Stimulated activated CD4-positive, alpha-beta T cell treated with anti-CD3 and anti-CD28 coated beads, Interleukin-1b, Interleukin-23, amount 100 ng/mL, for 4 hours (primary cell): Measurements from ENCODE around the gene S100A11.

ENCODE experiments used
- DNase-seq, 2 donors: peaks; one replicate each; pipeline ENCODE4 v3.0.0-alpha.2; 2020; ENCODE audit warnings: low read depth in 2 of 2

The S100A11 gene

GRCh38 chr1:152039461-152039860 is 2.7 kb upstream of the S100A11 start:
- DNase-seq = no peak

- DNase-seq = no peak
Observed at GRCh38 chr1:152038871-152039270, 2.1 kb upstream of the S100A11 start.

GRCh38 chr1:152035539-152036266 is 1.1 kb downstream of the S100A11 start:
- no peak for DNase-seq

GRCh38 chr1:152034654-152035538 is 1.9 kb downstream of the S100A11 start:
- DNase-seq = peak; percentile 42 to 44

GRCh38 chr1:152034324-152034653 is 2.5 kb downstream of the S100A11 start:
- no peak for DNase-seq

- DNase-seq = no peak
Observed at GRCh38 chr1:152029929-152030211, 6.9 kb downstream of the S100A11 start.

- DNase-seq = no peak
Observed at GRCh38 chr1:152029144-152029928, 7.5 kb downstream of the S100A11 start.

GRCh38 chr1:152026895-152027294 is 9.9 kb downstream of the S100A11 start:
- DNase-seq = no peak

- DNase-seq = no peak
Observed at GRCh38 chr1:152024223-152024622, 12.6 kb downstream of the S100A11 start.

GRCh38 chr1:152023221-152023620 is 13.6 kb downstream of the S100A11 start:
- no peak for DNase-seq

GRCh38 chr1:152022474-152022873 is 14.3 kb downstream of the S100A11 start:
- DNase-seq = no peak

GRCh38 chr1:152021569-152021968 is 15.2 kb downstream of the S100A11 start:
- DNase-seq = no peak

- no peak for DNase-seq
Observed at GRCh38 chr1:152020849-152021248, 16.0 kb downstream of the S100A11 start.

GRCh38 chr1:152018537-152018936 is 18.3 kb downstream of the S100A11 start:
- no peak for DNase-seq

- no peak for DNase-seq
Observed at GRCh38 chr1:152015766-152016165, 21.0 kb downstream of the S100A11 start.

- no peak for DNase-seq
Observed at GRCh38 chr1:152014943-152015342, 21.9 kb downstream of the S100A11 start.

- no peak for DNase-seq
Observed at GRCh38 chr1:152013664-152014237, 23.1 kb downstream of the S100A11 start.

- no peak for DNase-seq
Observed at GRCh38 chr1:152009691-152010090, 27.1 kb downstream of the S100A11 start.

- DNase-seq = no peak
Observed at GRCh38 chr1:152007047-152007446, 29.8 kb downstream of the S100A11 start.

GRCh38 chr1:152005360-152005912 is 31.4 kb downstream of the S100A11 start:
- no peak for DNase-seq

- no peak for DNase-seq
Observed at GRCh38 chr1:152003846-152004442, 32.9 kb downstream of the S100A11 start.
